IMR-90 (cell line): ENCODE measurements around the gene TPSG1. TPM values are rescaled to one million over a fixed set of nuclear protein-coding genes. Genes with fewer than 3 reads are reported as not detected.

Experiments
- ATAC-seq: fragments of 200-7000 bp; cut with Tn5 transposase; 2 replicates; pipeline ENCODE4 v1.9.1; 2020; ENCODE audit warnings: low read depth, mild to moderate bottlenecking, moderate library complexity
- BruUV-seq: library from RNA; stranded (reverse); fragments of 400-500 nt; replicated peaks from 2 replicates; lab custom pipeline; 2021; lab: Mats Ljungman, UMichigan
- CTCF ChIA-PET: fragments of 300-600 bp; formaldehyde crosslinking; extraction: SDS; loops from one replicate; lab custom pipeline; 2021; ENCODE audit warnings: antibody characterized with exemption; lab: Yijun Ruan, JAX
- POLR2A ChIA-PET: fragments of 300-600 bp; sonication (Branson Sonifier 250); formaldehyde crosslinking; loops from one replicate; lab custom pipeline; 2022; ENCODE audit warnings: antibody characterized with exemption; ENCODE audit not compliant: unreplicated experiment; lab: Charles Lee
- DNase-seq: peaks from one replicate; pipeline ENCODE4 v3.0.0; 2013
- H2AFZ ChIP-seq: replicated peaks from 2 replicates; pipeline ENCODE3; 2013; ENCODE audit warnings: low read length, mild to moderate bottlenecking; ENCODE audit not compliant: poor library complexity
- H2AK5ac ChIP-seq: 2 replicates; pipeline ENCODE4 v1.6.1; 2013; ENCODE audit warnings: low read depth, low read length, inconsistent platforms
- H2AK9ac ChIP-seq: replicated peaks from 2 replicates; pipeline ENCODE3; 2013; ENCODE audit warnings: mild to moderate bottlenecking, low read depth, low read length, moderate library complexity; ENCODE audit not compliant: poor library complexity
- H2BK120ac ChIP-seq: 2 replicates; pipeline ENCODE4 v1.6.1; 2013; ENCODE audit warnings: low read depth, low read length, inconsistent platforms
- H2BK15ac ChIP-seq: 3 replicates; pipeline ENCODE4 v1.6.1; 2013; ENCODE audit warnings: low read depth, low read length, inconsistent platforms
- H2BK20ac ChIP-seq: 2 replicates; pipeline ENCODE4 v1.6.1; 2013; ENCODE audit warnings: low read depth, mild to moderate bottlenecking, inconsistent platforms, low read length, moderate library complexity
- H2BK5ac ChIP-seq: 2 replicates; pipeline ENCODE4 v1.6.1; 2013; ENCODE audit warnings: mild to moderate bottlenecking, low read depth, low read length, inconsistent platforms; ENCODE audit not compliant: poor library complexity, severe bottlenecking
- H3K14ac ChIP-seq: replicated peaks from 2 replicates; pipeline ENCODE4 v1.6.1; 2013; ENCODE audit warnings: low read depth, low read length, inconsistent platforms
- H3K18ac ChIP-seq: 2 replicates; pipeline ENCODE4 v1.6.1; 2013; ENCODE audit warnings: low read depth, low read length, control low read depth
- H3K23ac ChIP-seq: 2 replicates; pipeline ENCODE4 v1.6.1; 2013; ENCODE audit warnings: low read depth, low read length, inconsistent platforms
- H3K27ac ChIP-seq: 2 replicates; pipeline ENCODE4 v1.5.1; 2013; ENCODE audit warnings: mild to moderate bottlenecking, control low read depth, low read length; ENCODE audit not compliant: insufficient read depth
- H3K27me3 ChIP-seq: 2 replicates; pipeline ENCODE4 v1.6.1; 2013; ENCODE audit warnings: low read length; ENCODE audit not compliant: control insufficient read depth, insufficient read depth
- H3K36me3 ChIP-seq: 2 replicates; pipeline ENCODE4 v1.6.1; 2013; ENCODE audit warnings: low read length, mixed read lengths; ENCODE audit not compliant: control insufficient read depth, insufficient read depth
- H3K4ac ChIP-seq: 2 replicates; pipeline ENCODE4 v1.6.1; 2013; ENCODE audit warnings: low read depth, low read length, inconsistent platforms
- H3K4me1 ChIP-seq: 2 replicates; pipeline ENCODE4 v1.6.1; 2013; ENCODE audit warnings: low read length, mixed read lengths; ENCODE audit not compliant: control insufficient read depth, insufficient read depth
- H3K4me2 ChIP-seq: 2 replicates; pipeline ENCODE4 v1.6.1; 2013; ENCODE audit warnings: low read depth, mild to moderate bottlenecking, control low read depth, low read length, moderate library complexity
- H3K4me3 ChIP-seq: 2 replicates; pipeline ENCODE4 v1.5.1; 2013; ENCODE audit warnings: low read depth, mild to moderate bottlenecking, control low read depth, low read length, moderate library complexity; ENCODE audit not compliant: insufficient read depth
- H3K56ac ChIP-seq: 2 replicates; pipeline ENCODE4 v1.6.1; 2013; ENCODE audit warnings: low read length, inconsistent platforms; ENCODE audit not compliant: insufficient read depth; ENCODE audit errors: extremely low read depth
- H3K79me1 ChIP-seq, 2 experiments: 2 replicates each; pipeline ENCODE4 v1.6.1; 2013; ENCODE audit warnings: low read length in 2 of 2, inconsistent platforms in 1 of 2, low read depth in 1 of 2
- H3K9ac ChIP-seq: 2 replicates; pipeline ENCODE4 v1.6.1; 2013; ENCODE audit warnings: low read depth, low read length, control low read depth
- H3K9me1 ChIP-seq: 2 replicates; pipeline ENCODE4 v1.6.1; 2013; ENCODE audit warnings: low read length, inconsistent platforms; ENCODE audit not compliant: insufficient read depth
- H3K9me3 ChIP-seq: 2 replicates; pipeline ENCODE4 v1.6.1; 2013; ENCODE audit warnings: low read length; ENCODE audit not compliant: control insufficient read depth, insufficient read depth
- H4K20me1 ChIP-seq: 2 replicates; pipeline ENCODE4 v1.6.1; 2013; ENCODE audit warnings: low read length, inconsistent platforms; ENCODE audit not compliant: insufficient read depth
- H4K5ac ChIP-seq: 2 replicates; pipeline ENCODE4 v1.6.1; 2013; ENCODE audit warnings: mild to moderate bottlenecking, low read depth, low read length, control low read depth
- H4K8ac ChIP-seq, 2 experiments: 2 replicates each; pipeline ENCODE4 v1.6.1; 2013; ENCODE audit warnings: low read depth in 2 of 2, low read length in 2 of 2, control low read depth in 1 of 2, inconsistent platforms in 1 of 2
- H4K91ac ChIP-seq: 2 replicates; pipeline ENCODE4 v1.6.1; 2013; ENCODE audit warnings: low read depth, low read length, inconsistent platforms; ENCODE audit not compliant: insufficient read depth
- ELK1 ChIP-seq: fragments of 150-350 bp; IDR thresholded peaks from 2 replicates; pipeline ENCODE4 v1.6.1; 2016; ENCODE audit warnings: low read depth, mild to moderate bottlenecking, low read length, moderate library complexity, borderline replicate concordance
- MAFK ChIP-seq: IDR thresholded peaks from 2 replicates; pipeline ENCODE4 v1.6.1; 2012; ENCODE audit warnings: low read depth, low read length, improper control_type of control experiment
- NFE2L2 ChIP-seq: fragments of 150-350 bp; IDR thresholded peaks from 2 replicates; pipeline ENCODE4 v1.6.1; 2016; ENCODE audit warnings: low read depth, mild to moderate bottlenecking, low read length
- POLR2A ChIP-seq: IDR thresholded peaks from 2 replicates; pipeline ENCODE4 v1.6.1; 2012; ENCODE audit warnings: mild to moderate bottlenecking, low read depth, low read length
- RAD21 ChIP-seq: IDR thresholded peaks from 2 replicates; pipeline ENCODE4 v1.6.1; 2012; ENCODE audit warnings: low read length, improper control_type of control experiment
- RCOR1 ChIP-seq: IDR thresholded peaks from 2 replicates; pipeline ENCODE4 v1.6.1; 2012; ENCODE audit warnings: mild to moderate bottlenecking, low read length, improper control_type of control experiment; ENCODE audit not compliant: insufficient replicate concordance
- USF2 ChIP-seq: fragments of 150-350 bp; IDR thresholded peaks from 2 replicates; pipeline ENCODE4 v1.6.1; 2017; ENCODE audit warnings: mild to moderate bottlenecking, antibody characterized with exemption, low read length, low read depth
- WGBS, 2 experiments: methylation state at CpG; one replicate each; pipeline versions ENCODE4 v1.1.5 to v1.1.7; 2013; ENCODE audit warnings: missing lambda C conversion rate in 2 of 2; ENCODE audit not compliant: insufficient read length in 1 of 2; ENCODE audit errors: extremely low coverage in 2 of 2; 5-methylcytosine and 5-hydroxymethylcytosine counted together
- dilution Hi-C: fragments of 300-500 bp; cut with HindIII; formaldehyde crosslinking; loops from one replicate; pipeline ENCODE4 v1.14.3; 2018; ENCODE audit warnings: low sequenced_read_pairs; ENCODE audit not compliant: unreplicated experiment
- in situ Hi-C: fragments of 300-500 bp; cut with MboI; formaldehyde crosslinking; loops from 3 replicates; pipeline ENCODE4 v1.14.3; 2019; ENCODE audit warnings: low sequenced_read_pairs, inconsistent platforms, mixed read lengths
- intact Hi-C: fragments of 100-400 bp; cut with micrococcal nuclease; formaldehyde crosslinking; loops from 2 replicates; pipeline ENCODE4 v1.10.0; 2022
- polyA plus RNA-seq, 3 experiments: library from polyadenylated mRNA; depleted of rRNA; stranded (reverse); fragments of >200 nt; gene quantifications; 2 replicates each; pipeline ENCODE4 v1.2.3, GENCODE V29; 2012; ENCODE audit warnings: low replicate concordance in 1 of 3
- total RNA-seq: library from RNA; depleted of rRNA; stranded (reverse); fragments of >200 nt; gene quantifications from 2 replicates; pipeline ENCODE4 v1.2.3, GENCODE V29; 2012

Gene TPSG1
- total and polyA plus RNA-seq, 2 of the 4 experiments (the other 2 are of a cell fraction), result not detected

- ChIA-PET POLR2A (no interaction called here), CTCF (no interaction called here)
- Histone ChIP-seq H3K18ac (no peak overlapping the region), H2BK15ac (no peak overlapping the region), H3K14ac (no peak overlapping the region), H3K27me3 (no peaks in the 10 kb centered on the region; the same call in 1 of the 2 replicates), H3K4me2 (no peak overlapping the region), H4K20me1 (no peaks in the 10 kb centered on the region), H2BK5ac (no peak overlapping the region), H2BK120ac (no peak overlapping the region), H3K27ac (no peak overlapping the region), H3K79me1 (no peaks in the 10 kb centered on the region), H2AK9ac (no peak overlapping the region), H3K9me3 (no peaks in the 10 kb centered on the region), H4K91ac (no peak overlapping the region), H3K4me1 (no peaks in the 10 kb centered on the region), H3K9ac (no peak overlapping the region), H2BK20ac (no peak overlapping the region), H3K4ac (no peak overlapping the region), H3K9me1 (no peaks in the 10 kb centered on the region), H3K36me3 (no peaks in the 10 kb centered on the region; the same call in 1 of the 2 replicates), H2AFZ (no peak overlapping the region), H4K5ac (no peak overlapping the region), H3K23ac (no peak overlapping the region), H4K8ac (no peak overlapping the region), H2AK5ac (no peak overlapping the region), H3K4me3 (no peak overlapping the region), H3K56ac (no peak overlapping the region)
- TF ChIP-seq MAFK, result no peak
- TF ChIP-seq POLR2A, result no peak
- no peak for TF ChIP-seq ELK1
- TF ChIP-seq USF2, result no peak
- no peak for TF ChIP-seq RCOR1
- TF ChIP-seq RAD21, result no peak
- no peak for TF ChIP-seq NFE2L2
- intact Hi-C loops (no loop called here), in situ Hi-C loops (loop anchor here (25.0 kb wide), 1 partner anchor 410 kb away; the partner anchor contains the start of gene GNG13), dilution Hi-C loops (no loop called here)
- no TSS peak for BruUV-seq
- 67% methylated on average over 16 of the region's 25 CpGs; no CpG with 5 or more reads in 1 of the 2 experiments for WGBS, 2 experiments
- ATAC-seq (no peak), DNase-seq (no peak)
These were observed 2.3 kb downstream of the TPSG1 start for GRCh38 chr16:1222553-1223354.
